Islet precursor cell (in vitro differentiated cells): ENCODE data around the gene PTGIR.

Experiments used
- DNase-seq: peaks from one replicate; pipeline ENCODE4 v3.0.0-alpha.2; 2018

The PTGIR gene

GRCh38 chr19:46613525-46613924 lies 11.4 kb downstream of the PTGIR start:
- DNase-seq, result no peak

- DNase-seq, result no peak
Measured at GRCh38 chr19:46611776-46612175, 13.1 kb downstream of the PTGIR start.

GRCh38 chr19:46610851-46611770 lies 13.8 kb downstream of the PTGIR start:
- peak; percentile 48 for DNase-seq

- no peak for DNase-seq
Measured at GRCh38 chr19:46610413-46610775, 14.5 kb downstream of the PTGIR start.

GRCh38 chr19:46609511-46610412 lies 15.1 kb downstream of the PTGIR start:
- DNase-seq, result peak; percentile 43

GRCh38 chr19:46608581-46609345 lies 16.1 kb downstream of the PTGIR start:
- peak; percentile 40 for DNase-seq

- peak; percentile 35 for DNase-seq
Measured at GRCh38 chr19:46608178-46608577, 16.7 kb downstream of the PTGIR start.

GRCh38 chr19:46607448-46607841 lies 17.4 kb downstream of the PTGIR start:
- DNase-seq, result peak; percentile 27

GRCh38 chr19:46606681-46607447 lies 18.0 kb downstream of the PTGIR start:
- DNase-seq, result peak; percentile 31

GRCh38 chr19:46606019-46606418 lies 18.9 kb downstream of the PTGIR start:
- DNase-seq, result no peak

- no peak for DNase-seq
Measured at GRCh38 chr19:46605356-46605821, 19.5 kb downstream of the PTGIR start.

- DNase-seq, result peak; percentile 43
Measured at GRCh38 chr19:46604781-46605355, 20.0 kb downstream of the PTGIR start.

- peak; percentile 40 for DNase-seq
Measured at GRCh38 chr19:46603752-46604231, 21.1 kb downstream of the PTGIR start.

- DNase-seq, result peak; percentile 51
Measured at GRCh38 chr19:46603195-46603637, 21.7 kb downstream of the PTGIR start.

- peak; percentile 54 for DNase-seq
Measured at GRCh38 chr19:46602392-46603194, 22.3 kb downstream of the PTGIR start.

GRCh38 chr19:46601318-46602224 lies 23.3 kb downstream of the PTGIR start, which contains the start of gene CALM3:
TSS of gene CALM3 (plus strand) at chr19:46601330. CDS start at chr19:46601435, 105 bp downstream.
- DNase-seq, result peak; percentile 60

- DNase-seq, result peak; percentile 98
Measured at GRCh38 chr19:46600384-46601317, 24.2 kb downstream of the PTGIR start.
